GM12878 (cell line): ENCODE measurements around the gene CIDEC. TPM values are rescaled to one million over a fixed set of nuclear protein-coding genes. Genes with fewer than 3 reads are reported as not detected.

ENCODE experiments used
- ATAC-seq: fragments of 200-7000 bp; cut with Tn5 transposase; 3 replicates; pipeline ENCODE4 v1.9.1; 2020; ENCODE audit warnings: mild to moderate bottlenecking, moderate library complexity
- BruUV-seq: library from RNA; stranded (reverse); fragments of 400-500 nt; replicated peaks from 2 replicates; lab custom pipeline; 2021; lab: Mats Ljungman, UMichigan
- CTCF ChIA-PET: fragments of 300-600 bp; sonication (Branson Sonifier 250); formaldehyde crosslinking; extraction: SDS; loops from one replicate; lab custom pipeline; 2021; ENCODE audit warnings: inconsistent platforms; lab: Yijun Ruan, JAX
- POLR2A ChIA-PET: fragments of 350-600 bp; formaldehyde crosslinking; extraction: SDS; loops from one replicate; lab custom pipeline; 2021; ENCODE audit warnings: inconsistent platforms; lab: Charles Lee
- RAD21 ChIA-PET: fragments of 300-600 bp; sonication (Branson Sonifier 250); formaldehyde crosslinking; loops from one replicate; lab custom pipeline; 2023; ENCODE audit warnings: antibody characterized with exemption; ENCODE audit not compliant: unreplicated experiment; lab: Charles Lee
- SMC1A ChIA-PET: fragments of 300-600 bp; sonication (Branson Sonifier 250); formaldehyde crosslinking; loops from one replicate; lab custom pipeline; 2023; ENCODE audit not compliant: unreplicated experiment, uncharacterized antibody; lab: Charles Lee
- DNase-seq: peaks from one replicate; pipeline ENCODE4 v3.0.0-alpha.2; 2011; ENCODE audit warnings: low read depth, low spot score
- FAIRE-seq: peaks from 3 replicates; lab custom pipeline; 2011; peaks lifted over from hg19 to GRCh38; lab: Jason Lieb, UNC
- H2AFZ ChIP-seq: 2 replicates; pipeline ENCODE4 v1.6.0; 2011; ENCODE audit warnings: low read depth, low read length, control low read depth; ENCODE audit not compliant: control insufficient read depth
- H3K27ac ChIP-seq: 2 replicates; pipeline ENCODE4 v1.5.1; 2011; ENCODE audit warnings: control low read depth; ENCODE audit not compliant: control insufficient read depth, insufficient read depth
- H3K27me3 ChIP-seq, 2 experiments: replicated peaks in 1 of 2; 2 replicates each; pipeline versions ENCODE4 v1.6.0 to v1.6.1; 2011; ENCODE audit warnings: low read length in 1 of 2; ENCODE audit not compliant: control insufficient read depth in 2 of 2, insufficient read depth in 2 of 2
- H3K36me3 ChIP-seq, 2 experiments: 2 replicates each; pipeline ENCODE4 v1.5.1; 2011; ENCODE audit warnings: low read length in 1 of 2; ENCODE audit not compliant: control insufficient read depth in 2 of 2, insufficient read depth in 2 of 2
- H3K4me1 ChIP-seq: 2 replicates; pipeline ENCODE4 v1.6.1; 2011; ENCODE audit warnings: mild to moderate bottlenecking, low read length, moderate library complexity, mixed read lengths; ENCODE audit not compliant: control insufficient read depth, insufficient read depth
- H3K4me2 ChIP-seq: 2 replicates; pipeline ENCODE4 v1.6.0; 2011; ENCODE audit warnings: control low read depth; ENCODE audit not compliant: control insufficient read depth, insufficient read depth
- H3K4me3 ChIP-seq: fragments of 200-600 bp; sonication (generic); 2 replicates; pipeline ENCODE4 v1.5.1; 2016
- H3K79me2 ChIP-seq: 2 replicates; pipeline ENCODE4 v1.6.0; 2011; ENCODE audit warnings: low read length; ENCODE audit not compliant: control insufficient read depth, insufficient read depth
- H3K9ac ChIP-seq: 2 replicates; pipeline ENCODE4 v1.8.0; 2011; ENCODE audit warnings: low read length, control low read depth, mixed read lengths; ENCODE audit not compliant: control insufficient read depth, insufficient read depth
- H3K9me3 ChIP-seq: replicated peaks from 3 replicates; pipeline ENCODE4 v1.5.1; 2011; ENCODE audit warnings: mild to moderate bottlenecking, low read length; ENCODE audit not compliant: control insufficient read depth, insufficient read depth
- H4K20me1 ChIP-seq: 2 replicates; pipeline ENCODE4 v1.6.0; 2011; ENCODE audit not compliant: control insufficient read depth, insufficient read depth
- CEBPZ ChIP-seq: fragments of 150-350 bp; IDR thresholded peaks from 2 replicates; pipeline ENCODE4 v1.6.1; 2016; ENCODE audit warnings: low read depth, low read length
- CHD1 ChIP-seq: IDR thresholded peaks from 2 replicates; pipeline ENCODE4 v1.6.1; 2012; ENCODE audit warnings: low read depth, low read length, improper control_type of control experiment
- SUZ12 ChIP-seq: fragments of 200-600 bp; sonication (generic); IDR thresholded peaks from one replicate; pipeline ENCODE4 v1.6.1; 2018; ENCODE audit warnings: antibody characterized with exemption, mild to moderate bottlenecking; ENCODE audit not compliant: unreplicated experiment
- ZBTB11 ChIP-seq: fragments of 450-650 bp; formaldehyde crosslinking; IDR thresholded peaks from 2 replicates; pipeline ENCODE4 v1.5.0; 2022; ENCODE audit warnings: mild to moderate bottlenecking, missing genetic modification characterization
- ZNF687 ChIP-seq: fragments of 450-650 bp; IDR thresholded peaks from 2 replicates; pipeline ENCODE4 v1.6.1; 2017; ENCODE audit warnings: mild to moderate bottlenecking, moderate library complexity
- WGBS: methylation state at CpG from one replicate; pipeline ENCODE4 v1.1.6; 2016; ENCODE audit warnings: low lambda C conversion rate; ENCODE audit not compliant: insufficient replicate concordance, insufficient coverage; ENCODE audit errors: missing lambda C conversion rate; 5-methylcytosine and 5-hydroxymethylcytosine counted together
- in situ Hi-C: fragments of 300-500 bp; cut with MboI; formaldehyde crosslinking; loops from 9 replicates; pipeline ENCODE4 v1.14.3; 2018; ENCODE audit warnings: mixed read lengths
- intact Hi-C: fragments of 100-400 bp; cut with micrococcal nuclease; formaldehyde crosslinking; loops from one replicate; pipeline ENCODE4 v1.14.2; 2022; ENCODE audit not compliant: unreplicated experiment
- polyA plus RNA-seq, 11 experiments: library from polyadenylated mRNA; depleted of rRNA in 4 of 11; unstranded in 6 of 11; stranded (reverse) in 5 of 11; fragments of >200 nt; fragmentation: Nextera tagmentation in 4 of 11; fragmentation: Illumina TruSeq in 1 of 11; extraction: Ambion mirVana in 4 of 11; extraction: Trizol in 1 of 11; gene quantifications; 1 replicate in 1 of 11; 2 replicates in 10 of 11; pipeline versions ENCODE4 v1.2.1 to v1.2.3, GENCODE V29; 2011 to 2016; ENCODE audit warnings: inconsistent platforms in 2 of 11, missing spikeins in 2 of 11, low read depth in 1 of 11
- total RNA-seq, 4 experiments: library from RNA; depleted of rRNA in 3 of 4; stranded (reverse); fragments of >200 nt in 3 of 4; fragmentation: Illumina TruSeq in 1 of 4; extraction: Trizol in 1 of 4; gene quantifications; 2 replicates each; pipeline versions ENCODE4 v1.2.1 to v1.2.3, GENCODE V29; 2013 to 2021

CIDEC gene
- total and polyA plus RNA-seq, 10 of the 15 experiments (the other 5 are each of a cell fraction or from before 2014, with no cell fraction given) = 0.10 to 0.49 TPM; not detected in 8

- ChIA-PET CTCF (interaction anchor here (1.1 kb wide), 1 partner anchor 69 kb away, joined by 4 read pairs; no protein-coding TSS in a partner anchor), POLR2A (no interaction called here)
- no peak overlapping the region for H2AFZ ChIP-seq
These were observed 18.4 kb downstream of the CIDEC start for GRCh38 chr3:9861626-9862130.

More at GRCh38 chr3:9861626-9862130, 18.4 kb downstream of the CIDEC start:
- intact Hi-C loops = no loop called here
- no peaks in the 10 kb centered on the region for H3K36me3 ChIP-seq
- SMC1A ChIA-PET = interaction anchor here (0.6 kb wide), 1 partner anchor 1026 kb away, joined by 3 read pairs; no protein-coding TSS in a partner anchor
- no peak overlapping the region for H3K27ac ChIP-seq
- no peak overlapping the region for H3K4me3 ChIP-seq
- no peak overlapping the region for H3K9ac ChIP-seq
- no peaks in the 10 kb centered on the region for H3K9me3 ChIP-seq
- no peaks in the 10 kb centered on the region for H3K4me1 ChIP-seq
- no peak overlapping the region for H3K4me2 ChIP-seq
- no peak for TF ChIP-seq ZNF687
- no peak for TF ChIP-seq CEBPZ
- TF ChIP-seq SUZ12 = no peak
- TF ChIP-seq CHD1 = no peak
- TF ChIP-seq ZBTB11 (CRISPR knock-in tag) = no peak
- TF ChIP-seq, all 136 proteins: peak for 0
- DNase-seq (no peak), ATAC-seq (peak; percentile 23), FAIRE-seq (no peak)
- WGBS = 20% methylated on average over 5 of the region's 5 CpGs
- Histone ChIP-seq H3K79me2 (no peaks in the 10 kb centered on the region), H4K20me1 (no peaks in the 10 kb centered on the region), H3K27me3 (peaks cover 2 to 3% of the 10 kb centered on the region in 2 experiments; a peak in 2 of 4 replicates)
- no TSS peak for BruUV-seq
- in situ Hi-C loops = no loop called here
- RAD21 ChIA-PET = interaction anchor here (1.0 kb wide), 1 partner anchor 134 kb away, joined by 3 read pairs; no protein-coding TSS in a partner anchor
